ENCODE measurements around the gene DDIT4. TPM values are rescaled to one million over a fixed set of nuclear protein-coding genes. Genes with fewer than 3 reads are reported as not detected.

Gene DDIT4
- total RNA-seq, 1 donor from 2014 or later, result 183 TPM

DNA sequence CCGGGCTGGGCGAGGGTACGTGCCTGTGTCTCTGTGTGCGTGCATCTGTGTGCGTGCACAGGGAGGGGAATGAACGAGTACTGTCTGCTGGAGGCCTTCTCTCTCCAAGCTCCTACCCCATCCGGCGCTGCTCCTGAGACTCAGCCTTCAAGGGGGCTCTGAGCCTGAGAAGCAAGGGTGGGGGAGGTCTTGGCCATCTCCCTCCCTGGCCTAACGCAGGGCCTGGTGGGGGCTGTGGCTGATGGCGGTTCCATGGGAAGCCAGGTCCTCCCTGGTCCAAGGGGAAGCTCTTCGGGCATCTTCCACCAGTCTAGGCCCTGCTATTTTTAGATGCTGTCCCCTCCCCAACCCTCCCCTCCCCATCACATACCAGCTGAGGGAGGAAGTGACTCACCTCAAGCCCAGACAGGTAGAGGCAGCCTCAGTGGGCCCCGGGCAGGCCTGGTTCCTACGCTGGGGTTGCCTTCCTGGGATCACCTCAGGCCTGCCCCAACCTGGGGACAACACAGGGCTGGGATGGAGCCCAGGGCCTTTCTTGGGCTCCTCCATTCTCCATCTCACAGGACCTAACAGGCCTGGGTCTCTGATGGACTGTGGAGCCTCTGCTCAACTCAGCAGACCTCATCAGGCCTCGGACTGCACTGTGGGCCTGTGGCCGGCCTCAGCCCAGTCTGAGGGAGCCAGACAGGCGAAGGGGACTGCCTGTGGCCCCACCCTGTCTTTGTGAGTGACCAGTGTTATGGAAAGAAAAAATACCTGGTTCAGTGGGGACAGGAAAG is 48.7 kb downstream of the DDIT4 start:
- intact Hi-C loops (cut with micrococcal nuclease), result no loop called here
- peak overlapping the region; percentile 98 for H3K27ac Mint-ChIP-seq
- H3K27me3 Mint-ChIP-seq (ENCODE audit: insufficient read depth), result no peaks in the 10 kb centered on the region
- H3K4me3 Mint-ChIP-seq, result peak overlapping the region; percentile 72
- peaks cover 59% of the 10 kb centered on the region for H3K4me1 Mint-ChIP-seq (ENCODE audit: low read depth)
- H3K9me3 Mint-ChIP-seq, result no peaks in the 10 kb centered on the region
- peaks cover 6% of the 10 kb centered on the region for H3K36me3 Mint-ChIP-seq (ENCODE audit: low read depth)
- no peak for DNase-seq (ENCODE audit: low spot score)

GRCh38 chr10:72323108-72323749 is 49.5 kb downstream of the DDIT4 start:
- Mint-ChIP-seq H3K4me1 (ENCODE audit: low read depth) (peaks cover 62% of the 10 kb centered on the region), H3K36me3 (ENCODE audit: low read depth) (peaks cover 6% of the 10 kb centered on the region)

GRCh38 chr10:72323771-72324191 is 50.1 kb downstream of the DDIT4 start:
- Mint-ChIP-seq H3K27ac (no peak overlapping the region), H3K9me3 (no peaks in the 10 kb centered on the region), H3K27me3 (ENCODE audit: insufficient read depth) (no peaks in the 10 kb centered on the region), H3K4me3 (no peak overlapping the region), H3K4me1 (ENCODE audit: low read depth) (peaks cover 62% of the 10 kb centered on the region), H3K36me3 (ENCODE audit: low read depth) (peaks cover 6% of the 10 kb centered on the region)
- intact Hi-C loops (cut with micrococcal nuclease), result no loop called here
- no peak for DNase-seq (ENCODE audit: low spot score)

More at GRCh38 chr10:72323108-72323749, 49.5 kb downstream of the DDIT4 start:
- intact Hi-C loops (cut with micrococcal nuclease), result no loop called here
- Mint-ChIP-seq H3K27ac (peak overlapping the region; percentile 98), H3K9me3 (no peaks in the 10 kb centered on the region), H3K27me3 (ENCODE audit: insufficient read depth) (no peaks in the 10 kb centered on the region), H3K4me3 (peak overlapping the region; percentile 22)
- DNase-seq (ENCODE audit: low spot score), result no peak

Other genes starting within 250 kb of the DDIT4 start
- 139 and 142 TPM in 2 replicates for gene SPOCK2, start 185.4 kb upstream of the DDIT4 start, total RNA-seq
- gene ANAPC16, start 57.9 kb upstream of the DDIT4 start, total RNA-seq, result 80.0 and 81.6 TPM in 2 replicates
- gene ASCC1, start 57.6 kb upstream of the DDIT4 start, total RNA-seq, result 29.8 and 33.5 TPM in 2 replicates
- gene DNAJB12, start 81.0 kb downstream of the DDIT4 start, total RNA-seq, result 32.4 and 38.0 TPM in 2 replicates